Activated T-helper 9 cell treated with anti-CD3 and anti-CD28 coated beads, Interleukin-2, amount 50 U/mL, for 16 hours (primary cell): ENCODE data around the gene KSR1.
"Not testable (repeated sequence)": the region's sequence is repeated elsewhere in the genome, so short reads cannot be mapped to it uniquely, and the experiment has no call there.

Experiments
- DNase-seq: peaks from one replicate; pipeline ENCODE4 v3.0.0-alpha.2; 2020; ENCODE audit warnings: low read depth

The KSR1 gene

DNA sequence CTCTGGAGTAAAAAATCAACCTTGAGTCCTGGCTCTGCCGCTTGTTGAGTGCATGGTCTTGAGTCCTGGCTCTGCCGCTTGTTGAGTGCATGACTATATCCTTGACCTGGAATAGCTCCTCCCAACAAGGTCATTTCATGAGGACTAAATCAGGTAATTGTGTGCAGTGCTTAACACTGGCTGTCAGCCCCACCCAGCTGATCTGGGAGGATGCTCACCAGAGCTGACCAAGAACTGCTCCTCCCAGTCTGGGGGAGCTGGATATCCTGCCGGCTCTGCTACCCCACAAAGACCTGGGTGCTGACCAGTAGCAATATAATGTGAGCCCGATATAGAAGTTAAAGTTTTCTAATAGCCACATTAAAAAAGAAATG lies 154.0 kb downstream of the KSR1 start:
- DNase-seq = no peak

DNA sequence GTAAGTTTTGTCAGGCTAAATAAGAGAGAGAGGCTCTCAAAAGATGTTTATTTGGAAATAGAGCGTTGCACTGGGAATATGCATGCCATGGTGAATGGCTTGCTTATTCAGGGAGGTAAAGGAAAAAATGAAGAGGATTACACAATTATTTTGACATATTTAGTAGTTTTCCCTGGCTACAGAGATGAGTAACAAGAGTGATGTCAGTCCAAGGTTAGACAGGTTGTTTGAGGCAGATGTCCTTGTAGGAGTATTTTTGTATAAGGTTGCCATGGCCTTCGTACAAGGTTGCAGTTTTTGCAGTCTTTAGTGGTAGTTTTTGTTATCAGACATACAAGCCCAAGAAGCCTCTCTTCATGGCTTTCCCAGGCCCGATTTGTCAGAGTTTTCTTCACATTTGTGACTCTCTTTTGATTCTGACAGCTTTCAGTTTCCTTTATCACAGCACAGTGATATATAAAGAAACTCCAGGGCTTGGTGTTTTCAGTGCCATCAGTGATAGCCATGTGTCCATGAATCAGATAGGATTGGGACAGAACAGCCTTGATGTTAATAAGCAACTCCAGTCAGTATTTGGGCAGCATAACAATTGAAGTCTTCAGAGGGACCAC lies 156.0 kb downstream of the KSR1 start:
- DNase-seq = no peak

DNA sequence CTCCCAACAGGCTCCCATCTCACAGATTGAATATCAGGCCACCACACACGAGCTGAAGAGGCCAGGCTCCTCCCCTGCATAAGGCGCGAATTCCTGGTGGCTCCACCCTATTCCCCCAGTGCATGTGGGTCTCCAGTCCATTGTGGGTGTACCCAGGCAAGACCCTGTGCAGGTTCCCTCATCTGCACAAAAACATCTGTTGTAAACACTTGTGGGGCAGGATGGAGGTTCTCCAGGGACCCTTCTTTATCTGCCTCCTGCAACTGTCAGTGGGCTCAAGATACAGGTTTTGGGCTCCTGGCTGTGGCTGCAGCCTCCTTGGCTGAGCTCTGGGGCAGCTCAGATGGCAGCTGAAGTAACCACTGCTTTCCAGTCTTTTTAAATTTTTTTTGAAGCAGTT lies 157.2 kb downstream of the KSR1 start:
- DNase-seq = no peak

DNA sequence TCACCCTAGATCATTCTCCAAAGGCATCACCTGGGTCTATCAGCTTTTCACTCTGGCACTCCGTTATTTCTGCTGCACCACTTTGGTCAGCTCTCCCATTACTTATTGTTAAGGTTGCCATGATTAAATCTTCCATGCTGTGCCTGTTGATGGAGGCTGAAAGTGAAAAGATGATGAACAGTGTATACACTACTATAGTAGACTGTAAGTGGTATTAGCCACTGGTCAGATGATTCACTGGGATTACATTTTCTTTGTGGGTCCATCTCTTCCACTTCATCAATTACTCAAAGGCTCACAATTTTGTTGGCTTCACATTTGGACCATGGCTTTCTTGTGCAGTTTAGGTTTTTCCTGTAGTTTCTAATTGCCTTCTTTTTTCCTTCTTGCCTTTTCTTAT lies 158.9 kb downstream of the KSR1 start:
- no peak for DNase-seq

DNA sequence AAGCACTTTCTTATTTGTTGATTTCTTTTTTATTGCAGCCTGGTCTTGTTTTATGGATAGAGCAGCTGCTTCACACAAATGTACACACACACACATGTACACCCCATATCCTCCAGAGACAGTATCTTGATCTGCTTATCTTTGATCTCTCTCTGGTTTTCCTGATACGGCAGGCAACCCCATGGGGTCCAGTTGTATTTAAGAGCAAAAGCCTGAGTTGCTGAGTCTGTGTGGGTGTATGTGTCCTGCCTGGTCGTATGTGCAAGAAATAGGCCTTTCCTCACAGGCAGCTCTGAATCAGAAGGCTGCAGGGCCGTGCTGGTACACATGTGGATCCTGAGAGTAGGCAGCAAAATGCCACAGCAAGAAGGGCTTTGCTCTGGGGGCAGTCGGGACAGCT lies 160.2 kb downstream of the KSR1 start:
- DNase-seq = no peak

DNA sequence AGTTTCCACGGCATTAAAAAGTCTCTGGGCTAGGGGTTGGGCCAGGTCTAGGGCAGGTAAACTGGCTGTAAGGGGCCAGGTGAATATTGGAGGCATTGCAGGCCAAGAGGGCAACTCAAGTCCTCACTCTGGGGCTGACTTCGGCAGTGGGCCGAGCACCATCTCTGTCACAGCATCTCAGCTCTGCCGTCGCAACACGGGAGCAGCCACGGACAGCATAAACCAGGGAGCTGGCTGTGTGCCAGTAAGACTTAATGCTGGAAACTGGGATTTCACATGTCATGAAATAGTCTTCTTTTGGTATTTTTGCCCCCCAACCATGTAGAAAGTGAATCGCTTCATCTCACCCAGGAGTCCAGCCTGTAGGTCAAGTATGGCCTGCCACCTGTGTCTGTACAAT lies 162.2 kb downstream of the KSR1 start:
- DNase-seq = no peak

DNA sequence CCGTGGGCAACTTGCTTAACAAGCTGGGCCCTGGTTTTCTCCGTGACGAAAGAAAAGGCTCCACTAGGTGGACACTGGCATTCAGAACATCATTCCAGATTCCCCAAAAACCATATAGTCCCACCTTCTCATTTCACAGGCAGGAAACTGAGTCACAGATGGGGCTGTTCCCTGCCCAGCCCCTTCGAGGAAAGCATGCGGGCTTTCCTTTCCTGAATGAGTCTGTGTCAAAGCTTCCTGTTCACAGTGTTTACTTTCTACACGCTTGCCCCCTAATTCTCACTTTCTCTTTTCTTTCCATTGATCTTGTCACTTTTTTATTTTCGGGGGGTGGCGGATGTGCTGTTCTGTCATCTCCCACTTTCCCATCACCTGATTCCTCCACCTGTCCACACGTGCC lies 164.5 kb downstream of the KSR1 start:
- DNase-seq = no peak

DNA sequence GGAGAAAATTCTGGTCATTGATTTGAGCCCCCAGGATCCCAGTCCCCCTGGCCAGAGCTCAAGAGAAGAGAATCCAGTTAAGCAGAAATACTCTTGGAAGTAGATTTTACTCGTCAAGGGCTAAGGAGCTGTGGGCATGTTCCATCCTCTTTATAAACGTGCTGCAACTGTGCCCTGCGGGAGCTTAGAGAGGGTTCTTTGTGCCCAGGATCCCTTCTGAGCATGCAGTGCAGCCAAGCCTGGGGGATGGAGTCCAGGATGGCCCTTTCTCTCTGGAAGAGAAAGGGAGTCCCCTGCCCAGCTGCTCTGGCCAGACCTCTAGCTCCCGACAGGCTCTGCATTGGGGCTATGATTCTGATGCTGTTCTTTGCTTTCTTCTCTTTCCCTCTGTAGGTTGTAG lies 165.3 kb downstream of the KSR1 start:
- no peak for DNase-seq

DNA sequence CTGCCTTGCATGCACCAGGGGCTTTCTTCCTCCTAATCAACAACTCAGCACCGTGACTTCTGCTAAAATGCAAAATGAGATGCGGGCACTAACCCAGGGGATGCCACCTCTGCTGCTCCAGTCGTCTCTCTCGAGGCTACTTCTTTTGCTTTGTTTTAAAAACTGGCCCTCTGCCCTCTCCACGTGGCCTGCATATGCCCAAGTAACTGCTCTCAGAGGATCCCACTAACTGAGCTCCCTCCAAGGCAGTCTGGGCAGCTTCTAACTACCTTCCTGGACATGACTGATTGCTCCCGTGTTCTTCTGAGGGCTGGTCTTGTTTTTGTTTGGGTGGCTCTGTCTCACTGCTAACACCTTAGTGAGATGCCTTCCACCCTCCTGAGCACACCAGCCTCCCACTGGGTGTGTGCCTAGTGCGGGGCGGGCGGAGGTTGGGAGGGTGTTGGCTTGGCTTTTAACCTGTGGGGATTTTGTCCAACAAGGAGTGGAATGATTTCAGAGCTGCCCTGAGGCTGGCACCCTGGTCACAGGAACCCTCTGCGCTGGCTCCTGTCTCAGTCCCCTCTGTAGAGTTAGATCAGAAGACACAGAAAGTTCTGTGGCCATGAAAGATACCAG lies 165.8 kb downstream of the KSR1 start:
- no peak for DNase-seq

DNA sequence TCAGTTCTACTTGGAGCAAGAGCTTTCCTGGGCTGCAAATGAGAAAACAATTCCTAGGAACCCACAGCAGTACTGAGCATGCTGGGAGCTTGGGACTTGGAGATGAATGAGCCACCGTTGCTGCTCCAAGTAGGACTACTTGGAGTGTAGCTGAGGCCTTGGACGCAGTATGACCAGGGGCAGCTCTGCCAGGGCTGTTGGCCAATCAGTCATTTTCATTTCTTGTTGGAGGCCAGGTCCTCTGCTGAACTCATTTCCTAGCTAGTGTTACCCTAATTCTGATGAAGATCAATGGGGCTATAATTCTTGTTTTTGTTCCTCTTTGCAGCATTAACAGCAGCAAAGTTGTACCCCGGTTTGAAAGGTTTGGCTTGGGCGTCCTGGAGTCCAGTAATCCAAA lies 166.7 kb downstream of the KSR1 start:
- no peak for DNase-seq

DNA sequence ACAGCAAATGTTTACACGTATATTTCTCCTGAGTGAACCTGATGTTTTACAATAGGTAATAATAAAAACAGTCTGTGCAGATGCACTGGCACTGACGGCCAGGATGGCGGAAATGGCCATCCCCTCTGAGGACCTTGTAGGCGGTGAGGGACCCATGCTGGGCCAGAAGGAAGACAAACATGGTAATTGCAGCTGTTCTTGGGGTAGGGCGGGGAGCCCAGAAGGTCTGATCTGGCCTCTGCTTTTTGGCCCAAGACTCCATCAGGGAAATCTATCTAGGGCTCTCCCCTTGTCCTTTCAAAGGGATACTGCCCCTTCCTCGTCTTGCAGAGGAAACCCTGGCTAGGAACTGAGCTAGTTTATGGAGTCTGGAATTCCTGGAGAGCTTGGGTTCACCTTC lies 167.4 kb downstream of the KSR1 start:
- DNase-seq = no peak

DNA sequence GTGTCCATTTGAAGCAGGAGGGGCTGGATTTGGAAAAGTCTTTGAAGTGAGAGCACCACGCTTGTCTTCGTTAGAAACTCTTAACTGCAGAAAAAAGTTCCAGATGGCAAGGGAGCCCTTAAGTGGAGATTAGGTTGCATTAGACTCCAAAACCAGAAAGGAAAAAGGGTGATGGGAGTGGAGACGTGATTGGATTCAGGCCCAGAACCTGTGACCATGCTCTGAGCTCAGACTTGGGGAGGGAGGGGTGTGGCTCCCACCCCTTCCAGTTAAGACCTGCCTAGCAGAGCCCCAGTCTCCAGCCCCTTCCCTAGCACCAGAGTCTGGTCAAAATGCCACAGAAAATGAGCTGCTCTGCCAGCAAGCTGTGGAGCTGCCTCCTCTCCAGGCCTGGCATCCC lies 168.3 kb downstream of the KSR1 start:
- DNase-seq = no peak

DNA sequence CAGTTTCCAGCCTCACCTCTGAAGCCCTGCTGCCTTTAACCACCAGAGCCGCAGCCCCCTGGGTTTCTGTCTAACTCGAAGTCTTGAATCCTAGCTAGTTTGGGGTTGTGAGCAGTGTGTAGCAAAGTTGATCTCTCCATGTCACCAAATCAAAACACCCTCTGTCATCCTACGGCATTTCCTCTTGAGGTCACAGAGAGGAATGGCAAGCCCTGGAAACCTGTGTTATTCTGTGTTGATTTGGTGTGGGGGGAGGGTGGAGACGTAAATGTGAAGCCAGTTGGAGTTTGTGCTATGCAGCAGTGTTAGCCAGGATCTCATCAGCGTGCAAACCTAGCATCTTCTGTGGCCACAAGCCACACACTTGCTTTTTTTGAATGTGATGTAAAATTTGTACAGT lies 169.6 kb downstream of the KSR1 start:
- no peak for DNase-seq

DNA sequence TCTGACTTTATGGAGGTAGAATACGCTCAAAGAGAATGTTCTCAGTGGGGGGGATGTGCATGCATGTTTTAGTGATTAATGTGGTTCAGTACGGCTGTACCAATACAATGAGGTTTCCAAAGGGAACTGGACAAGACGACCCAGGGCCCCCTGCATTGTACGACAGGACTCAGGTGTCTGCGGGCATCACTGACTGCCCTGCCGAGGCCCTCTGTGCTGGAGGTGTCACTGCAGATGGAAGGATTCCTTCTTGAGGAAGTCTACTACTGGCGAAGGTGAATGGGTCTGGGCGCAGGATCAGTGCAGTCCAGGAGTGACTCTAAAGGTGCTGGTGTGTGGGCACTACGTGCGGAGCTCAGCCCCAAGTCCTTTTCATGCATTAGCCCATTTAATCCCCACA lies 171.3 kb downstream of the KSR1 start:
- DNase-seq = no peak

DNA sequence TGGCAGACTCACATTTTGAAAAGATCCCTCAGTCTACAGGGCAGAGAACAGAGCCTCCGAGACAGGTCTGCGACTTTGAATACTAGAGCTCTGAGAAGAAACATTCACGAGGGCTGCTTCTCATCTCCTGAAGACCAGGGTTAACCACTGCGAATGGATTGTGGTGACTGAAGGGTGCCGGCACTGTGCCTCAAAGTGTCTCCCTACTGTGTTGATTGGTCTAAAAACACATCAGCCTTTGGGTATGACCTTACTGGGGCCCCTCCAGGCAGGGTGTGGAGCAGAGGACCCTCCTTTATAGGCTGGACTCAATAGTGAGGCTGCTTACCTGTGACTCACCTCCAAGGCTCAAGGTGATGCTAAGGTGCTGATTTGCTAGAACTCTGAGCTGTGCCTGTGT lies 172.1 kb downstream of the KSR1 start:
- DNase-seq = no peak

DNA sequence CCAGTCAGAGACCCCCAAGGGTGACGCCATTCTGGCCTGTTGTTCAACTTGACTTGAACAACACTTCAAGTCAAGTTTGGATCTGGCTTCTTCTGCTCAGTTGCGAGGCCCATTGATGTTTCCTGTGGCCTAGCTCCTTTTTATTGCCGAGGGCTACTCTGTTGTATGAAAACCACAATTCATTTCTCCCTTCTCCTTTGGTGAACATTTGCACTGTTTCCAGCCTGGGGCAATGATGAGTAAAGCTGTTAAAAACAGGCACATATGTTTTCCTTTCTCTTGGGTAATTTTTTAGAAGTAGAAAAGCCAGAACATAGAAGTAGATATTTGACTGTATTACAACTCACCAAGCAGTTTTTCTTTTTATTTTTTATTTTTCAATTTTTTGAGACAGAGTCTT lies 173.0 kb downstream of the KSR1 start:
- DNase-seq = not testable (repeated sequence)

DNA sequence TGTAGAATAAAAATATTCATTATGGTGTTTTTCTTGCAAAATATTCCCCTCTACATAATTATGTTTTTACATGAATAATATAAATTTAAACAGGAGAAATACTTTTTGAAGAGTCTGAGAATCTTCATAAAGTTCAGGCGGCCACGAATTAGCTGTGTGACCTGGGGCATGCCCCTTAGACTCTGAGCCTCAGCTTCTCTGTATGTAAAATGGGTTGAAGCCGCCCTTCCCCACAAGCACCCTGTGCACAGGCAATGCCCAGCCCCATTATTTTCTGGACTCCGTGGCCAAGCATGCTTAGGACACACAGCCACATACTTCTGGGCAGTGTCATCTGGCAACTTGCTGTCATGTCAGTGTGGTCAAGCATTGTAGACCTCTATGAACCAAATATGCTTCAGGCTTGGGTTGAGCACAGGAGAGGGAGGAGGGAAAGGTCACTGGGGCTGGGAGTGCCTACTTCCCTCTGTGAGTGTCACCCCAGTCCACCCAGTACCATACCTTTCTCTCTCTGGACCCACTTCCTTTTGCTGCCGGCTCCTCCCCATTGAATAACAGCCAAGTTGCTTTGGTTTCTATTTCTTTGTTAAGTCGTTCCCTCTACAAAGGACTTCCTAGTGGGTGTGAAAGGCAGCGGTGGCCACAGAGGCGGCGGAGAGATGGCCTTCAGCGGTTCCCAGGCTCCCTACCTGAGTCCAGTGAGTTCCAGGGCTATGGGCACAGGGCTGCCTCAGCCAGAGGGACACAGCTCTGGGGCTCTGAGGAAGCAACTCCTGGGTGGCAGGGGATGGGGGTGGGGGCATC lies 174.6 kb downstream of the KSR1 start, which contains the start of gene LGALS9:
Gene LGALS9, plus strand, starts transcription at position 582 of the 804 bp plus-strand sequence. Its CDS starts 78 bp downstream, at position 660.
- no peak for DNase-seq

DNA sequence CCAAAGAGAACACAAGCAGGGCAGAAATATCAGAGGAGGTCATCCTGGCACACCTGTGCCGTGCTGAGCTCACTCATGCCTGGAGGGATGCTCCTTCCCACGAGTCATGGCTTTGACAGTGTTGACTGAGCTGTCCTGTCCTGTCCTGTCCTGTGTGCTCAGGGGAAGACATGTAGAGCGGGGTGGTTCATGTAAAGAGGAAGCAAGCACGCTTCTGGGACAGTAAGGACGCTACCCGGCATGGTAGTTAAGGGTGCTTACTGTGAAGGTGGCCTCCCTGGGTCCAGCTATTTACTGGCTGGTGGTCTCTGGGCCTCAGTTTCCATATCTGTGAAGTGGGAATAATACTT lies 175.1 kb downstream of the KSR1 start:
- no peak for DNase-seq

DNA sequence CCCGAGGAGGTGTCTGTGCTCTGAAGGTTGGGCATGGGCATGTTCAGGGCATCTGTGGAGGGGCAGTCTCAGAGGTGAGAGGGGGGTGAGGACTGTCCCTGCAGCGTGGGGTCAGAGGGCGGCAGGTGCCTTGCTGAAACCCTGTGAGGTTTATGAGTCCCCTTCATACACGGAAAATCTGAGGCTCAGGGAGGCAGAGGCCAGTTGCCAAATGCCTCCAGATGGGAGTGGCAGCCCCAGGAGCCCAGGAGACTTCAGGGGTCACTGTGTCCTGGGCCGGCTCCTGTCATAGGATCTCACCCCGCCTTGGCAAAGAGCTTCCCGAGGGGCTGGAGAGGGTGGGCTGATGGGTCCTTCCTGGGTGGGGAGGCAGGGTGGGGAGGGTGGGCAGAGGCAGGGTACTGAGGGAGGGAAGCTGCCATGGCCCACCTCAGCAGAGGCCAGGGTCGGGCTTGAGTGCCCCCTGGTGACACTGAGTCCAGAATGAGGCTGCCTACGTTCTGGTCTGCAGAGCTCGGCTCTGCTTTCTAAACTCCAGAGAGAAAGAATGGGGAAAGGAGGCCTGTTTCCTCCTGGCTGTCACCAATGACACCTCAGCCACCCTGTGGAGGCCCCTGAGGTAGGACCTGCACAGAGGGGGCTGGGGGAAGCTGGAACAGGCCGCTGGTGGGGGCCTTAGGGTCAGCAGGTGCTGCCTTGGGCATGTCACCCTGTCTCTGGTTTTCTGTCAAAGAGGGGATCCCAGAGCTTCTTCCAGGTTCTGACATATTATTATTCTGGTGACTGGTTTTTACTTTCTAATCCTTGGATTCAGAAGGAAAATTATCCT lies 175.9 kb downstream of the KSR1 start:
- DNase-seq = no peak

DNA sequence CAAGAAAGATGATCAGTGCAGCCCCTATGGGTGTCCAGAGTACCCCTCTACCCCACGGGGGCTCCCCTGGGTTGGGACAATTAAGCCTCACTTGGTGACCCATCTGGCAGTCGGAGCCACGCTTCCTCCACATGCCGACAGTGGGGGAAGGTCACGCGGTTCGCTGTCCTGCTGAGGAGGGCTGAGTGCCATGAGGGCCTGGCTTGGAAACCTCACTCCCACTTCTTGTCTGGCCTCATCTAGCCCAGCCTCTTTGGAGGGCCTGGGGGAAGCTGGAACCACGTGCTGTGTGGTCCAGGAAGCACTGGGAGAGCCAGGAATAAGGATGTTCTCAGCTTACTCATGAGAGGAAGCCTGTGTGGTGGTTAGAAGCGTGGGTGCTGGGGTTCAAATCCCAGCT lies 176.5 kb downstream of the KSR1 start:
- DNase-seq = not testable (repeated sequence)

DNA sequence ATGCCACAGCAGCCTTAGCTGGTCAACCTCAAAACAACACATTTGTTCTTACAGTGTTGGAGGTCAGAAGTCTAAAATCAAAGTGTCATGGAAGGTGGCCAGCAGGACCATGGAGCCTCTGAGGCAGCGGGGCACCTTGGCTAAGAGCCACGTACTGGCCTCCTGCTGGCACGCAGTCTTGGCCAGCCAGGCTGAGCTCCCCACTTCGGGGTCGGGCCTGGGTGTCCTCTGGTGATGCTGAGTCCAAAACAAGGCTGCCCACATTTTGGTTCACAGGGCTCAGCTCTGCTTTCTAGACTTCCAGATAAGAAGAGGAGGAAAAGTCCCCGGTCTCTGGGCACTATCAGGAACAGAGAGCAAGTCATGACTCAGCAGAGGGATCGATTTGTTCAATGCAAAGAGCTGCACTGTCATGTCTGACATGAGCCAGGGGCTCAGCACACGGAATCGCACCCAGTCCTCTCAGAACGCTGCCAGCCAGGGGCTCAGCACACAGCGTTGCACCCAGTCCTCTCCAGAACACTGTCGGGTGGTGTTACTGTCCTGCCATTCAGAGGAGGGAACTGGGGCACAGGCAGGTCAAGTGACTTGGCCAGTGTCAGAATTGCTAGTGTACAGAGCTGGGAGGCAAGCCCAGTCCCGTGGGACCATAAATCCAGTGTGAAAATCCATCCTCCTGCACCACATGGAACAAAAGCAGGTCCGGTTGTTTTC lies 177.2 kb downstream of the KSR1 start:
- DNase-seq = no peak

DNA sequence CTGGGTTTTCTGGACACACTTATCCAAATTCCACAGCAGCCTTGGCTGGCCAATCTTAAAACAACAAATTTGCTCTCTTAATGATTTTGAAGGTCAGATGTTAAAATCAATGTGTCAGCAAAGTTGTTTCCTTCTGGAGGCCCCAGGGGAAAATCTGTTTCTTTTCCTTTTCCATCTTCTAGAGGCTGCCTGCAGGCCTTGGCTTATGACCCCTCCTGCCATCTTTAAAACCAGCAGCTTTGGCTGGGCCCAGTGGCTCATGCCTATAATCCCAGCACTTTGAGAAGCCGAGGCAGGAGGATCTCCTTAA lies 177.7 kb downstream of the KSR1 start:
- DNase-seq = no peak
